ENCODE data around the gene COL26A1.
"Not testable (repeated sequence)": the region's sequence is repeated elsewhere in the genome, so short reads cannot be mapped to it uniquely, and the experiment has no call there.

Gene COL26A1

DNA sequence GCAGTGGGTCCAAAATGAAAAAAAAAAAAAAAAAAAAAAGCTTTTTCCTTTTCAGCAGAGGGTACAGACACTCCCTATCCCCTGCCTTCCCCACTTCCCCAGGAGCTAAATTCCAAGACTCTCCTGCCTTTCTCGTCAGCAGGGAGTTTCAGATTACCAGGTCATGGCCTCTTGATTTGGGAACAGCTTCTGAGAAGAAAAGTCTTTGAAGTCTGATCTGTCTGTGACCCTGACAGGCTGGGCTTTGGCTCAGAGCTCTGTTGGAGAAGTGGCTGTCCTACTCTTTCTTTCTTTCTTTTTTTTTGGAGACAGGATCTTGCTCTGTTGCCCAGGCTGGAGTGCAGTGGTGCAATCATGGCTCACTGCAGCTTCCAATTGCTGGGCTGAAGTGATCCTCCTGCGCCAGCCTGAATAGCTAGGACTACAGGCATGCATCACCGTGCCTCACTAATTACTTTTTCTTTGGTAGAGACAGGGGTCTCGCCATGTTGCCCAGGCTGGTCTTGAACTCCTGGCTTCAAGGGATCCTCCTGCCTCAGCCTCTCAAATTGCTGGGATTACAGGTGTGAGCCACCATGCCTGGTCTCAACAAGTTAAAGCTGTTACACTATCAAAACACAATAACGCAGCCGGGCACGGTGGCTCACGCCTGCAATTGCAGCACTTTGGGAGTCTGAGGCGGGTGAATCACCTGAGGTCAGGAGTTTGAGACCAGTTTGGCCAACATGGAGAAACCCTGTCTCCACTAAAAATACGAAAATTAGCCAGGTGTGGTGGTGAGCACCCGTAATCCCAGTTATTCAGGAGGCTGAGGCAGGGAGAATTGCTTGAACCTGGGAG is 59.9 kb downstream of the COL26A1 start:
- DNase-seq (ENCODE audit: low read depth in 1 of 2, low spot score in 1 of 2) = no peak
- TF ChIP-seq JUND (IDR thresholded peaks at IDR 0.05; ENCODE audit: low read depth) = no peak
- in situ Hi-C loops (cut with HindIII; ENCODE audit: low pct_unique_long_range_greater_than_20kb, low sequenced_read_pairs) = no loop called here

DNA sequence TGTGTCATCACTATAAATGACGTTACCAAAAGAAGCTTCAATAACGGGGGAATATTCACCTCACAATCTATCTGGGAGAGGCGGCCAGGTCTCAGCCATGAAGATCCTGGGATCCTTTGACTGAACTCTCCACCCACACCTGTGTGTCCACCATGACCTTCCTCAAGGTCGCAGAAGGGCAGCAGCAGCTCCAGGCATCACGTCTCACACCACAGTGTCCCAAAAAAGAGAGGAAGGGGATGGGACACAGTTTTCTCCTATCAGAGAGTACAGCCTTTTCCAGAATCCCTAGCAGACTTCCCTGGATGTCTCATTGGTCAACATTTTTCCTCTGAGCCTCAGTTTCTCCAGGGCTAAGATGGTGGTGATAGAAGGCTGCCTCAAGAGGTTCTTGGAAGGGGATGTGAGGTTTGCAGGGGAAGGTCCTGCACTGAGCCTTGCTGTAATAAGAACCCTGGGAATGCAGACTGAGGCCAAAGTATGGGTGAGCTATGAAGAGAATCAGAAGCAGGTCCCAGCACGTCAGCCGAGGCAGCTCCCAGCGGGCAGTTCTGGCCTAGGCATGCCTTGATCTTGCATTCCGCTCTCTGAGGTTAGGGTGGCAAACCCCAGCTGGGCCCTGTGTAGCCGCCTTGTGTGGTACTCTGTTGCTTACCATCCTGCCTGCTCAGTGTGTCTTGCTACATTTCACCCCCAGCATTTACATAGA is 63.8 kb downstream of the COL26A1 start:
- TF ChIP-seq JUND (IDR thresholded peaks at IDR 0.05; ENCODE audit: low read depth) = no peak
- in situ Hi-C loops (cut with HindIII; ENCODE audit: low pct_unique_long_range_greater_than_20kb, low sequenced_read_pairs) = no loop called here
- DNase-seq (ENCODE audit: low read depth in 1 of 2, low spot score in 1 of 2) = no peak

DNA sequence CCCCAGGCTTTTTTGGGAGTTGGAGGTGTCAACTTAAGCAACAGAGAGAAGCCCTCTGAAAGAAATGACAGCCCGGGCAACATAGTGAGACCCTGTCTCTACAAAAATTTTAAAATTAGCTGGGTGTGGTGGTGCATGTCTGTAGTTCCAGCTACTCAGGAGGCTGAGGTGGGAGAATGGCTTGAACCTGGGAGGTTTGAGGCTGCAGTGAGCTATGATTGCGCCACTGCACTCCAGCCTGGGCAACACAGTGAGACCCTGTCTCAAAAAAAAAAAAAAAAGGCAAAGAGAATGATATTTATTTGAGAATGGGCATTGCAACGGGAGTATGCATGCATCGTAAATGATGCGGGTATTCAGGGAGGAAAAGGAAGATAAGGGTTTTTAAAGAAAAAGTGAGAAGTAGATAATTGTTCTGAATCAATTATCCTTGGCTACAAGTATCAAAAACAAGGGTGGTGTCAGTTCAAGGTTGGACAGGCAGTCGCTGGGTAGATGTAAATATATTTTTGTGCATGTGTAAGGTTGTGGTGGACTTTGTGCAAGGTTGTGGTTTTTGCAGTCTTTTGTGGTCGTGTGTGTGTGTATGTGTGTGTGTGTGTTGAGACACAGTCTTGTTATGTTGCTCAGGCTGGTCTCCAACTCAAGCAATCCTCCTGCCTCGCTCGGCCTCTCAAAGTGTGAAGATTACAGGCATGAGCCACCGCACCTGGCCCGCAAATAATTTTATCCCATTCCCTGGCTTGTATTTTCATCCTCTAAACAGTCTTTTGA is 65.6 kb downstream of the COL26A1 start:
- DNase-seq (ENCODE audit: low read depth in 1 of 2, low spot score in 1 of 2) = no peak
- no peak for TF ChIP-seq JUND (IDR thresholded peaks at IDR 0.05; ENCODE audit: low read depth)
- in situ Hi-C loops (cut with HindIII; ENCODE audit: low pct_unique_long_range_greater_than_20kb, low sequenced_read_pairs) = no loop called here

DNA sequence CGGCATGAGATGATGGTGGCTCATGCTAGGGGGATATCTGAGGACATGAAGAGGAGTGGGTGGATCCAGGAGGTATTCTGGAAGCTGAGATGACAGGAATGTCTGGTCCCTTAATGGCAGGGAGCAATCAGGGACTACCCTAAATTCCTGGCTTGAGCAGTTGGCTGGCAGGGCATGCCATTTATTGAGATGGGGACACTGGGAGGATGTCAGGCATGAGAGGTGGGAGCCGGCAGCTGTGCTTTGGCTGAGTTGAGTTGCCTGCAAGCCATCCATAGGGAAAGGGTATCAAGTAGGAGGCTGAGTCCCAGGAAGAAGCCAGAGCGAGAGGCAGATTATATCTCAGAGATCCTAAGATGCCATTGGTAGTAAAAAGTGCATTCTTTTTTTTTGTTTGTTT is 69.6 kb downstream of the COL26A1 start:
- TF ChIP-seq JUND (IDR thresholded peaks at IDR 0.05; ENCODE audit: low read depth) = no peak
- no peak for DNase-seq (ENCODE audit: low read depth in 1 of 2, low spot score in 1 of 2)
- in situ Hi-C loops (cut with HindIII; ENCODE audit: low pct_unique_long_range_greater_than_20kb, low sequenced_read_pairs) = no loop called here

DNA sequence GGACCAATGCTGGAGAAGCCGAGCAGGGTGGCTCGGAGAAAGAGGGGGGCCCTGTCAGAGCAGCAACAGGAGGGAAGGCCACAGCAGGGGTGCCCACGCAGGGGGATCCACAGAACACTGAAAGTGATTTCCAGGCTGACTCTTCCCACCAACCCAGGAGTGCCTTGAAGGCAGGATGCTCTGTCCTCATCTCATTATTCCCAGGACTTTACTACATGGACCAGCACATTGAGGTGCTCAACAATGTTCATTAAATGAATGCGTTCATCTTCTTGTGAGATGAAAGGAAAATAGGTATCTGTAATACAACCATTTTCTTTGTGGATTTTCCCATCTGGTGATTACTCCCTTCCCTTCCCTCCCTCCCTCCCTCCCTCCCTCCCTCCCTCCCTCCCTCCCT is 71.0 kb downstream of the COL26A1 start:
- no peak for DNase-seq (ENCODE audit: low read depth in 1 of 2, low spot score in 1 of 2)
- TF ChIP-seq JUND (IDR thresholded peaks at IDR 0.05; ENCODE audit: low read depth) = no peak
- in situ Hi-C loops (cut with HindIII; ENCODE audit: low pct_unique_long_range_greater_than_20kb, low sequenced_read_pairs) = no loop called here

DNA sequence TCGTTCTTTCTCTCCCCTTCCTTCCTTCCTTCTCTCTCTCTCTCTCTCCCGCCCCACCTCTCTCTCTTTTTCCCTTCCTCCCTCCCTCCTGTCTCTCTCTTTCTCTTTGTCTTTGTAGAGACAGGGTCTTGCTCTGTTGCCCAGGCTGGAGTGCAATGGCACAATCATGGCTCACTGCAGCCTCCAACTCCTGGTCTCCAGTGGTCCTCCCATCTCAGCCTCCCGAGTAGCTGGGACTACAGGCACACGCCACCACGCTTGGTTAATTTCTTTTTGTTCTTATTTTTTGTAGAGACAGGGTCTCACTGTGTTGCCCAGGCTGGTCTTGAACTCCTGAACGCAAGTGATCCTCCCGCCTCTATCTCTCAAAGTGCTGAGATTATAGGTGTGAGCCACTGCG is 71.5 kb downstream of the COL26A1 start:
- in situ Hi-C loops (cut with HindIII; ENCODE audit: low pct_unique_long_range_greater_than_20kb, low sequenced_read_pairs); DNase-seq (ENCODE audit: low read depth in 1 of 2, low spot score in 1 of 2): not testable (repeated sequence)

DNA sequence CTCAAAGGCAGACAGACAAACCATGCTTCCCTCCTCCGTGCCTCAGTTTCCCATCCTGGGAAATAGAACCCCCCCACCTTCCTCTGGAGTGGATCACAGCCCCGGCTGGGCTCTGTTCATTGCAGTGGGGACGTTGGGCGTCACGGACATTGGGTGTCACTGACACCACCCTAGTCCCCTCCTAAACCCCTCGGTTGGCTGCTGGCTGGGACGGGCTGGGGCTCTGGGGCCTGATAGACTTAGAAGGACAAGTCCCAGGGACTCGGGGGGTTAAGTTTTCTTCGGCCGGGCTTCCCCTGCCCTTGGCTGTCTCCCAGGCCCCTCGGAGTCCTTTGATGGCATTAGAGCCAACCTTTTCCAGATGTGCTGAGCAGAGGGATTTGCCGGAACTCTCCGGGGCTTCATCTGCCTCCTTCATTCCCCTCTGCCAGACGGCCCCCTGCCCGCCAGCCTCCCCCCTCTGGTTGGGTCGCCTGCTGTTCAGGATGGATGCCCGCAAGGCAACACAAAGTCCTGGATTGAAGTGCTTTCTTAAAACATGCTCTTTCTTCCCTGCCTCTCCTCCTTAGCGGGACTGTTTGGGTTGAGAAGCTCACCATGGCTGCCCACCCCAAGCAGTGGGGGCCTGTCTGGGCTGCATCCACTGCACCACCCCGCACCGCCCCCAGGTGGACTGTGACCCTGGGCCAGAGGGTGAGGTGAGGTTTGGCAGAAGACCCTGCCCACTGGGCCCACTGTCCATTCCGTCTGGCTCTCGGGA is 73.0 kb downstream of the COL26A1 start:
- TF ChIP-seq JUND (IDR thresholded peaks at IDR 0.05; ENCODE audit: low read depth) = no peak
- in situ Hi-C loops (cut with HindIII; ENCODE audit: low pct_unique_long_range_greater_than_20kb, low sequenced_read_pairs) = no loop called here
- DNase-seq (ENCODE audit: low read depth in 1 of 2, low spot score in 1 of 2) = no peak

DNA sequence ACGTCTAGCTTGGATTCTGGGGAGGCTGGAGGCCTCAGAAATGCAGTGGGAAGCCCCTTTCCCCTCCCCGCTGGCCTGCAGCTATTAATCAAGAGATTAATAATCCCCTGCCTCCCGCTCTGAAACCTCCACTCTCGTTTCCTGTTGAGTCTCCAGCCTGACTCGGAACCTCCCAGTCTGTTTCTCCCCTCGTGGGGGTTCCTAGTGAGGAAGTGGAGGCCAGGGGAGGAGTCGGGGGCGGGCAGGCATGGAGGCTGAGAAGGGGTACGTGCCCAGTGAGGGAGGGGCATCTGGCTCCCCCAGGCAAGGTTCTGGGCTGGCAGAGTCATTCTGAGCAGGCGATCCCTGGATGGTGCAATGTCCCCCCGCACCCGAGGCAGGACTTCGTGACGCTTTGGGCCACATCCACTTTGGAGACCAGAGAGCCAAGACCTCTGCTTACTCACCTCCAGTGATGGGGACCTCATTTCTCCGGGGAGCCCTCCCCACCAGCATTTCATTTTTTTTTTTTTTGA is 73.6 kb downstream of the COL26A1 start:
- in situ Hi-C loops (cut with HindIII; ENCODE audit: low pct_unique_long_range_greater_than_20kb, low sequenced_read_pairs) = no loop called here
- no peak for TF ChIP-seq JUND (IDR thresholded peaks at IDR 0.05; ENCODE audit: low read depth)
- DNase-seq (ENCODE audit: low read depth in 1 of 2, low spot score in 1 of 2) = no peak

DNA sequence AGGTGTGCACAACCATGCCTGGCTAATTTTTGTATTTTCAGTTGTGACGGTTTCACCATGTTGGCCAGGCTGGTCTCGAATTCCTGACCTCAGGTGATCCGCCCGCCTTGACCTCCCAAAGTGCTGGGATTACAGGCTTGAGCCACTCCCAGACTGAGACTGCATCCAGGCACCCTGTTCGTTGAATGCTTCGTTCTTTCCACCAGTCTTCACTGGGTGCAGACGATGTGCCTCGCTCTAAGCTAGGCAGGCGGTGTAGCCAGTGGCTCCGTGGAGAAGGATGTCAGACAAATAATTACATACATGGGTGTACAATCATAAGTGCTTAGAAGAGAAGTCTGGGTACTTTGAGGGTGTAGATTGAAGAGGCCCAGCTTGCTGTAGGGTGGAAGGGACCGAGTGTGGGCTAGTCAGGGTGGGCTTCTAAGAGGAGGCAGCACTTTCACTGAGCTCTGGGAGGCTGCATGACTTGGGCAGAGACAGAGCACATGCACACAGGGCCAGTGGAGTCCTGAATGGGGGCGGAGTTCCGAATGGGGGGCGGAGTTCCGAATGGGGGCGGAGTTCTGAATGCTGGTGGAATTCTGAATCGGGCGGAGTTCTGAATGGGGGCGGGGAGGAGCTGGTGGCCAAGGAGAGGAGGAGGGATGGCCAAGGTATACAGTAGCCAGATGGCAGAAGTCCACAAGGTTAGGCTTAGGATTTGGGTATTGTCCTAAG is 74.3 kb downstream of the COL26A1 start:
- in situ Hi-C loops (cut with HindIII; ENCODE audit: low pct_unique_long_range_greater_than_20kb, low sequenced_read_pairs) = no loop called here
- peak; percentile 38 to 83 for DNase-seq (ENCODE audit: low read depth in 1 of 2, low spot score in 1 of 2)
- TF ChIP-seq JUND (IDR thresholded peaks at IDR 0.05; ENCODE audit: low read depth) = no peak

DNA sequence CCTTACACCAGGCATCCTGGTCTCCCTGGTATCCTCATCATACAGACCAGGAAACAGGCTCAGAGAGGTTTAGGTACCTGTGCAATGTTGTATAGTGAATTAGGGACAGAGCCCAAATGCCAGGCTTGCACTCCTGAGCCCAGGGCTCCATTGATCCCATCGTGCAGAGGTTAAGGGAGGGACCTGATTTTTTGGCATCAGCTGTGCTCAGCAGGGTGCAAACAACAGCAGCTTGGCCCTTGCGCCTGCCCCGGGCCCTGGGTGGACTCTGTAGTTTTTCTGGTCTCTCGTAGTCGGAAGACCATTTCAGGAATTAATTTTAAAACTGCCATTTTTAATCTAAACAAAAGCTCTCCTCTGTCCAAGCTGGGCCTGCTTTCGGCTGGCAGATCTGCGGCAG is 79.2 kb downstream of the COL26A1 start:
- DNase-seq (ENCODE audit: low read depth in 1 of 2, low spot score in 1 of 2) = no peak
- no peak for TF ChIP-seq JUND (IDR thresholded peaks at IDR 0.05; ENCODE audit: low read depth)
- in situ Hi-C loops (cut with HindIII; ENCODE audit: low pct_unique_long_range_greater_than_20kb, low sequenced_read_pairs) = no loop called here

DNA sequence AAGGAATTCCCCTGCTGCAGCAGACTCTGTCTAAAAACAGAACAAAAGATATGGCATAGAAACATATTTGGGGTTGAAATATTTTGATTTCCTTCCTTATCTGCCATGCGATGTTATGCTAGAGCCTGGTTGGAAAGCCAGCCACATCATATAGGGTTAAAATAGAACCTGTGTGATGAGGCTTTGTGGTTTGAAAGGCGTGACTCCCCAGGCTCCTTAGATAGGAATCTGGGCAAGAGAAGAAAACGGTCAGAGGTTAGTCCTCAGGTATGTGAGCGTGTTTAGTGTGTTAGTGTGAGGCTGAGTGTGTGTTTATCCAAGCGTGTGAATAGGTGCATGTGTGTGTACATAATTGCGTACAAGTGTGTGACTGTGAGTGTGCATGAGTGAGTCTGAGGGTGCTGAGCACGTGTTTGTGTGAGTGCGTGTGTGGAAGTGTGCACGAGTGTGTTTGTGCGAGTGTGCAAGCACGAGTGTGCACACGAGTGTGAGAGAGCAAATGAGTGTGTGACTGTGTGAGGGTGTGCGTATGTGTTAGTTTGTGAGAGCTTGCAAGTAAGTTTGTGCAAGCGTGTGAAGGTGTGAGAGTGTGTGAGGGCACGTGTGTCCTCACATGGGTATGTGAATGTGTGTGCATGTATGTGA is 79.9 kb downstream of the COL26A1 start:
- no peak for TF ChIP-seq JUND (IDR thresholded peaks at IDR 0.05; ENCODE audit: low read depth)
- in situ Hi-C loops (cut with HindIII; ENCODE audit: low pct_unique_long_range_greater_than_20kb, low sequenced_read_pairs) = no loop called here
- DNase-seq (ENCODE audit: low read depth in 1 of 2, low spot score in 1 of 2) = peak; percentile 41 to 63

All from T47D (cell line).